ENCODE measurements around the gene CLK4.

The CLK4 gene

DNA sequence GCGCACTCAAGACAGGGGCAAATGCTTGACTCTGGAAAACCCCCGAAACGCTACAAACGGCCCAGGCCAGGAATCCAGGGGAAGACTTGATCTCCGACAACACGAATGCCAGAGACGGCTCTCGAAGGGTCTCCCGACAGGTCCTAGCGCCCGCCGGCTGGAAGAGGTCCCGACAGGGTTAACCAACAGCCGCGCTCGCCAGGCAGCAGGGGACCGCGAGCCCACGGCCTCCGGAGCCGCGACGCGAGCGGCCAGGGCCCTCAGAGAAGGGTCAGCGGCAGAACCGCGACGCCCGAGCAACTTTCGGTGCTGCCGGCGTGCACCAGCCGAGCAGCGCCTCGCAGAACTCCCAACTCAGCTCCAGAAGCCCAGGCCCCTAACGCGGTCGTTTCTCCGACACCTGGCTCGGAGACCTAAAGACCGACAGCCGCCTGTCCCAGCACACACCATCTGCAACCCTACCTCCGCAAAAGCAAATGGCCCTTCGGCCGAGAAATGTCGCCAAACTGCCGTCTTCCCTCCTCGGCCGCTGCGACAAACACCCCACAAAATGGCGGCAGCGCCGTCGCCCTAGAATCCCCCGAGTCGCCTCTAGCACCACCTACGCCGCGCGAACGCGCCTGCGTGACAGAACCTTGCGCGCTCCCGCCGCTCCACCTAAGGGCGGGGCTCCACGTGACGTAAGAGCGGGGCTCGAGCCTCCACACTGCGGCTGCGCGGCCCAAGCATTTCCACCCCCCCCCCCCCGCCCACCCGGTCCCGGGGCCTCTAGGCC is at the start of gene CLK4:
CLK4 (minus strand) TSS at position 567 of the 775 bp plus-strand sequence. CDS start 3,634 bp downstream, outside the sequence.
- DNase-seq = peak; percentile 97

DNA sequence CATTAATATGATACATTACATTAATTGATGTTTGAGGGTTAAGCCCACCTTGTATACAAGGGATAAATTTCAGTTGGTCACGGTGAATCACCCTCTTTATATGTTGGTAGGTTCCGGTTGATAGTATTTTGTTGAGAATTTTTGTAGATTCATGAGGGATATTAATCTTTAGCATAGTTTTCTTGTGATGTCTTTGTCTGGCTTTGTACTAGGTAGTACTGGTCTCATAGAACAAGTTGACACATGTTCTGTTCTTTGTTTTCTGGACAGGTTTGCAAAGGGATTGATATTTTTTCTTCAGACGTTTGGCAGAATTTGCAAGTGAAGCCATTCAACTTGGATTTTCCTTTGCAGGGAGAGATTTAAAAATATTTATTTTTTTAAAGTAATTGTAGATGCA is 49.1 kb upstream of the CLK4 start:
- no peak for DNase-seq

DNA sequence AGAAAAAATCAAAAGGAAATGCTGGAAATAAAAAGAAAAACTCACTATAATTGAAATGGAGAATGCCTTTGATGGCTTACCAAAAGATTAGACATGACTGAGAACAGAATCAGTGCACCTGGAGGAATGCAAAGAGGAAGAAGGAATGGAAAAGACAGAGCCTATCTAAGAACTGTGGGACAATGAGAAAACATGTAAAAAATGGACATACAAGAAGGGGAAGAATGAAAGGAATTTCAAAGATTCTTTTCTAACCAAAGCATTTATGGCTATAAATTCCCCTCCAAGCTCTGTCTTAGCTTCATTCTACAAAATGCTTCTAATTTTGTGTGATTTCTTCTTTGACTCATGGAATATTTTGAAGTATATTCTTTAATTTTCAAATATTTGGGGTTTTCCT is 47.5 kb upstream of the CLK4 start:
- no peak for DNase-seq

DNA sequence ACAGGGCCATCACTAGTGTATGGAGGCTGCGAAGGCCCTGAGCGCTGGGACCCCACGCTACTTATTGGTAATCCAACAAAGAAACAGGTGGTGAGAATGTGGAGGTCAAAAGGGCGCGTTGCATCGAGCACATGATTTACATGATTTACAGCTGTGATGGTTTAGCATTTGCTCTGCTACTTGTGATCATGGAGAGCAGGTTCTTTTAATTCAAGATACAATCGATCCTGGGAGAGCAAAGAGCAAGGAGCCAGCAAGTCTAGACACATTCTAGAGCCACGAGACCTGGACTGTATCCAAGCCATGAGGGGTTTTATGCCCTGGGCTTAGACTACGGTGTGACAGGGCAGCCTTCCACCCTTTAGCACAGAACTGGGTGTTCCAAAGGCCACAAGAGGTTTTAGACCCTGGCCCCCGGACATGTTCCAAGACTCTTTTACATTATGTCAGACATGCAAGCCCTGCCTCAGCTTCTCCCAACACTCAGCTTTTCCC is 47.0 kb upstream of the CLK4 start:
- no peak for DNase-seq

DNA sequence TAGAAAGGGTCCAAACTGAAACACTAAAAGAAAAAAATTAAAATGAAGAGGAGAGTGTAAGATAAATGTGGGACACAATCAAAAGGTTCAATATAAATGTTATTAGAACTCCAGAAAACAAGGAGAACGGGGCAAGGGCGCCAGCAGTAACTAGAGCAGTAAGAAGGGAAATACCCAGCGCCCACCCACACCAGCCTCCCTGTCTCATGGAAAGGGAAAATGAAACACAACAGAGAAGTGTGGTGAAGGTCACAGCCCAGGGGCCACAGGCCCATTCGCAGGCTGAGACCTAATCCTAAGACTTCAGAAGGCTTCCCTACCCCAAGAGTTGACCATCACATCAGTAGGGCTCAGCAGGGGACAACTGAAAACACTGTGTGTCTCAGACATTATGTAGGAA is 45.8 kb upstream of the CLK4 start:
- no peak for DNase-seq

DNA sequence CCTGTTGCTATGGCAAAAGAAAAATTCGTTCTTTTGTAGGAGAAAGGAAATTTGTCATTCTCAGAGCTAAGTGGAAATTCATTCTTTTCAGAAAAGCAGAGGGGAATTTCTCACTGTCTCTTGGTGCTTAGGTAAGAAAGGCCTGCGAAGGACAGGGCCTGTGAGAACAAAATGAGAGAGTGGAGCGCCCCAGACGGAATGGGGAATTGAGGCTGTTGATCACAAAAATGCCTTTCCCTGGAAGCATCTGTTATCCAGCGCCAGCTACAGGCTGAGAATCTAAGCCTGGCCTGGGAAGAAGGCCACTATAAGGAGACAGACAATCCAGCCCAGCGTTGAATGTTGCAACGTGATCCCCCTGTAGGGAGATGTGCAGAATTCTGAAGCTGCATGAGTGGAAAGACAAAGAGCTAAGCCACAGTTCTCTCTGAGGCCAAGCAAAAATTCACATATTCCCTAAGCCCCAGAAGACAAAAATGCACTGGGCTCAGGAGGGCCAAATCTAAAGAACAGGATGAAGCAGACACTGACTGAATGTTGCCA is 44.8 kb upstream of the CLK4 start:
- DNase-seq = no peak

DNA sequence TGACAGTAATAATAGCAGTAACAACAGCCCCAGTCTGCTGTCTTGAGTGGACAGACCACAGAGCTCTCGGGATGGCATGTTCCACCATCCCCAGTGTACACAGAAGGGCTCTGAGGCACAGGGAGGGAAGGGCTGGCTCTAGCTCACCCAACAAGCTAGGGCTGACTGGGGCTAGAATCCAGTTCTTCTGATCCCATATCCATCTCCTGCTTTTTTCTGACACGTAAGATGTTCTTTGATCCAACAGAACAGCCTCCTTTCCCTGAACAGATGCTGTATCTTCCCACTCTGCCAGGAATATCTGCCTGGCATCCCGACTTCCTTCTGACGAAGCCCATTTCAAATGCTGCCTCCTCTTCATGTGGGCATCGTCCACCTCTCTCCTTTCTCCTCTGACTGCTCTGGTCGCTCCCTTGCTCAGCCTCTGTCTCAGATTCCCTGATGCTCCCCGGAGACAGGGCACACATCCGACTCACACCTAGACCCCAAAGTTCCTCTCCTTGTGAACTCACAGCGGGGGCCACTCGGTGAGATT is 43.6 kb upstream of the CLK4 start:
- no peak for DNase-seq

DNA sequence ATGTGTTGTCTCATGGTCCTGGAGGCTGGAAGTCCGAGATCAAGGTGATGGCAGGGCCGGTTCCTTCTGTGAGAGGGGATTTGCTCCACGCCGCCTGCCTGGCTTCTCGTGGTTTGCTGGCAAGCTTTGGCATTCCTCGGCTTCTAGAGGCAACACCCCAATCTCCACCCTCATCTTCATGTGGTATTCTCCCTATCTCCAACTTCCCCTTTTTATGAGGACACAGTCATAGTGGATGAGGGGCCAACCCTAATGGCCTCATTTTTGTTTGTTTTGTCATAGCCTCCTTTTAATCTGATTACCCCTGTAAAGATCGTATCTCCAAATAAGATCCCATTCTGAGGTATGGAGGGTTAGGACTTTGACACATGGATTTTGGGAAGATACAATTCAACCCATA is 41.7 kb upstream of the CLK4 start:
- DNase-seq = no peak

DNA sequence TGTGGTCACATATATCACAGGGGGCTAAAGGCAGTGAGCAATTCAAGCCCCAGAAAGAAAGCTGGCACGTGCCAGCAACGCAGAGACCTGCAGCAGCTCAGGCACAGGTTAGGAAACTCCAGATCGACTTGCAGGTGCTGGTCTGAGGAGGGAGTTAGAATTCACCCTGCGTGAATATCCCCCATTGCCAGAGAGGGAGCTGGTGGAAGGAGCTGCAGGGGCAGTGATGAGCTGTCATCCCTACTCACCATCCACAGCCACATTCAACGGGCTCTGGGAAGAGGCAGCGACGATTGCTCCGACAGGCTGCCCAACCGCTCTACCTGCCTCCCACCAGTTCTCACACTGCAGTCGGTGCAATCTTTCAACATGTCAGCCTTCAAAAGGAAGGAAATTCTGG is 40.8 kb upstream of the CLK4 start:
- no peak for DNase-seq

DNA sequence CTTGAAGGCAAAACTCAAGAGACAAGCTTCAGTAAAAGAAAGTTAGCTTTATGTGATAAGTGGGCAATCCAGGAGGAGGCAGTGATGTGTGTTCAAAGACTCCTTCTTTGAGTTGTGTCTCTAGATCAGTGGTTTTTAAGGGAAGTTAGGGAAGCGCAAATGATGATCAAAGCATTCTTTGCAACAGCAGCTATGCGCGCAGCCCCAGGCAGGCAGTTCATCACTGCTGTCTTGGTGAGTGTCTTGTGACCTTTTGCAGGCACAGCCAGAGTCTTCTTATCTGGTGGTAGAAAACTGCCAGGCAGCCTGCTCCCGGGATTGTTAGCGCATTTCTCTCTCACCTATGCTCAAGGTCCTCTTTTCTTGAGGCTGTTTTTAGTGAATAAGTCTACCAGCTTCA is 40.3 kb upstream of the CLK4 start:
- no peak for DNase-seq

DNA sequence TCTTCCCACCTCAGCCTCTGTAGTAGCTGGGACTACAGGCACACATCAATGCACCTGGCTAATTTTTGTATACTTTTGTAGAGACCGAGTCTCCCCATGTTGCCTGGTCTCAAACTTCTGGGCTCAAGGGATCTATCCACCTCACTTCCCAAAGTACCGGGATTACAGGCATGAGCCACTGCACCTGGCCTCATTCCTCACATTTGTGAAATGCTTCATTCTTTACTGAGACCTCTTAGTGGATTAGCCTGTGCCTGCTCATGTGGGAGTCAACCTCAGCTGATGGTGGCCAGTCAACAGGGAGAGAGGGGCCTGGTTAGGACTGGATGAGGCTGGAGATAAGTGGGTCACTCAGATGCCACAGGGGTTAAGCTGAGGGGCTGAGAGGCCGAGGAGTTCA is 37.3 kb upstream of the CLK4 start:
- DNase-seq = no peak

DNA sequence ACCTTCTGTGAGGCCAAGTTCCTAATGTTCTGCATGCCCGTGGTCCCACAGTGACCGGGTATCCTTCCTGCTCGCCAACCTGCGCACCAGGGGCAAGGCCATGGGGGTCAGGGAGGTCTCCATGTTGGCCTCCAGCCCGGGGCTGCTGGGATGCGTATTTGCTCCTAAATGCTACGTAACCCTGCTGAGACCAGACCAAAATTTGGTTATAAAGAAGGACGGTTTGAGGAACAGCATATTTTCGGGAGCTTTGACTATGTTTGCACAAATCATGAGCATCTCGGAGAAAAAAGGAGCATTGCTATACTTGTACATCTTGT is 35.7 kb upstream of the CLK4 start:
- DNase-seq = no peak

DNA sequence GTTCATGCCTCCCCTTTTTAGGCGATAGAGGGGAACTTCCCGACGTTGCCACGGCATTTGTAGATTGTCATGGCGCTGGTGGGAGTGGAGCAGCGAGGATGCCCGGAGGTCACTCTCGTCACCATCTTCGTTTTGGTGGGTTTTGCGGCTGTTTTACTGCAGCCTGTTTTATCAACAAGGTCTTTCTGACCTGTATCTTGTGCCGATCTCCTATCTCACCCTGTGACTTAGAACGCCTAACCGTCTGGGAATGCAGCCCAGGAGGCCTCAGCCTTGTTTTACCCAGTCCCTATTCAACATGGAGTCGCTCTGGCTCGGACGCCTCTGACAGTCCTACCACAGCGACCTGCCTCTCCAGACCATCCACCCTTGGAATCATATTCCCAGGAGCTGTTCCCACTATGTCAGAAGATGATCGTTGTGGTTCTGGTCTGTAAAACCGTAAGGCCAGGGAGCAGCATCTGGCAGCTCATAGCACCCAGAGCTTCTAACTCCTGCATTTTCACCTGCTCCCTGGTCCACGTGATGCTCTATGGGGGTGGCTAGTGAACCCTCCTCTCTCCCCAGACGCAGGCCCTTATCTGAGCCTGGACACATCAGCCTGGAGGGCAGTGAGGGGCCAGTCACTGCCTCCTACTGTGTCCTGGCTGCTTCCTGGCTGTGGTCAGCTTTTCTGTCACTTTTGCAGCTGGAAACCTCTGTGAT is 35.1 kb upstream of the CLK4 start:
- no peak for DNase-seq

DNA sequence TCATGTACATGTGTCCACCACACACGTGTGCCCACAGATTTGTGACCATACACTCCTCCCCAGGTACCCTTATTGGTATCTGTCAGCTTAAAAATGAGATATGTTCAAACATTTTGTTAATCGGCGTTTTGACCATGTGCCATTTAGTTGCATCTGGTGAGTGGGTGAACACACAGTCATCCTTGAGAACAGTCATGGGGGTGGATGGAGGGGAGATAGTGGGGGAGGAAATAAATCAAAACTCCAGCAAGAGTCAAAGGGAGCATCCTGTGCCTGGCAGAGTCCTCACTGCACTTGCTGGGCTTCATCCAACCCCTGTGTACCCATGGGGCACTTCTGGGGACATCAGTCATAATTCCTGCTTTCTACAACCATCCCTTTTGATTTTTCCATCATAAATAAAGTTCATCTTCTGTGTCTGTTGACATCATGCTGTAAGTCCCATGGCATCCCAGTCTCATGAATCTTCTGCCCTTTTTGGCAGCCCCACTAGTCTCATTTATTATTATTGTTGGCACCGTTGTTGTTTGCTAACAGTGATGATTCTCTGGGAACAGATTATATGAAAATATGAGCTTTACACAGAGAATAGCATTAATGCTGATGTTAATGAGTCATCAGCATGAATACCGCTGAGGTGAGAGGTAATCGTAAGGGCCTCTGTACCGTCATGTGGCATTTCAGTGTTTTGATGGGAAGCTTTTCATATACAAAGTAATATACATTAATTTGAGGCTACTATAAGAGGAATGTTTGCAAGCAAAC is 24.4 kb upstream of the CLK4 start:
- no peak for DNase-seq

DNA sequence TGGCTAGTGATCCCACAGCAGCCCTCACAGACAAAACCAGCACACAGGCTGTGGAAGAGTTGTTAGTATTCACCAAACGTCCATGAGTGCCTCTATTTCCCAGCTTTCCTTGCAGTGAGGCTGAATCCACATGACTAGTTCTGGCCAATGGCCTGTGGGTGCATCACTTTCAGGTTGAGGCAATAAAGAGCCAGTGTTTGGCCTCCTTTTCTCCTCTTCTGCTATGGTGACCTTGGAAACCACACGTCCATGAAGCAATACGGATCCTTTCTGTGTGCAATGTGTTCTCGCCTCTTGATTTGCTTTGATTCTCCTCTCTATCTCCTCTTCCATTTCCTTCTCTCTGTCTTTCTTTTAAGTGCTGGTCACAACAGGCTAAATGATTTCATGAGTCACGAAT is 23.4 kb upstream of the CLK4 start:
- DNase-seq = no peak

DNA sequence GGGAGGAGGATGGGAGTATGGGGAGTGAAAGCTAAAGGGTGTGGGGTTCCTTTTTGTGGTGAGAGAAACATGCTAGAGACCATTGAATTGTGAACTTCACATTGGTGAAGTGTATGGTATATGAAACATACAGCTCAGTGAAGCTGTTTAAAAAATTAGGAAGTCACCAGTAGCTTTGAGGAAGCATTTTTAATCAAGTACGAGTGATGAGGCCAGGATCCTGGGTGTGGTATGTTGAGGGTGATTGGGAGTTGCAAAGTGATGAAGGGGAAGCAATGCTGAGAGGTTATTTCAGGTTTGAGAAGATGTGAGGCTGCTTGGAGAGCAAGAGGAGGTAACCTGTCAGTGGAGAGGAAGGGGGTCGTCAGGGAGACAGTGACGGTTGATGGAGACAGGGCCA is 22.7 kb upstream of the CLK4 start:
- no peak for DNase-seq

DNA sequence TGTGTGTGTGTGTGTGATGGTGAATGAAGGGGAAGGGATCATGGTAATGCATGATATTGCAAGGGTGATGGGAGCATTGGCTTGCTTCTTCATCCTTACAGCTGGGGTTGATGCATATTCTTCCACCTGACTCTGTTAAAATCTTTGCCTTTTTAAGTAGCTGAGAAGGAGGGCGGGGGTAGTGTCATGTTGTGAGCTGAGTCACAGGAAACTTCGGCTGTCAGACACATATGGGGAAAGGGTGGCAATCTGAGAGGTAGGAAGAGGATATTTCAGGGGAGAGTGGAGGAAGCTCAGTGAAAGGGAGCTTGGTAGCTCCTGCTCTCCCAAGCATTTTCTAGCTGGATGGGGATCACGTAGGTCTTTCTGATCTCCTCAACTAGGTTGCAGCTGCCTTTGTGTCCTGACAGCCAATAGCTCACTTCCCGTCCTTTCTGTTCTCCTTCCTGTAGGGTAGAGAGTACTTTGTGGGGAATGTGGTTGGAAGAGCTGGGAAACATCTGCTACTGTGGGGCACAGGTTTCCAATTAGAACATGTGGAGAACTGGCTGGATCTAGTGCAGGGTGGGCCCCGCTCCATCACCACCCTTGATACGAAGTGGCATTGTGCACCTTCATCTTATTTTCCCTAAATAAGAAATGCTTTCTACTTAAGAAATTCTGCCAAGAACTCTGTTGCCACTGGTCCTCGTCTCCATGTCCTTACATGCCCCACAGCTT is 18.1 kb upstream of the CLK4 start:
- no peak for DNase-seq

DNA sequence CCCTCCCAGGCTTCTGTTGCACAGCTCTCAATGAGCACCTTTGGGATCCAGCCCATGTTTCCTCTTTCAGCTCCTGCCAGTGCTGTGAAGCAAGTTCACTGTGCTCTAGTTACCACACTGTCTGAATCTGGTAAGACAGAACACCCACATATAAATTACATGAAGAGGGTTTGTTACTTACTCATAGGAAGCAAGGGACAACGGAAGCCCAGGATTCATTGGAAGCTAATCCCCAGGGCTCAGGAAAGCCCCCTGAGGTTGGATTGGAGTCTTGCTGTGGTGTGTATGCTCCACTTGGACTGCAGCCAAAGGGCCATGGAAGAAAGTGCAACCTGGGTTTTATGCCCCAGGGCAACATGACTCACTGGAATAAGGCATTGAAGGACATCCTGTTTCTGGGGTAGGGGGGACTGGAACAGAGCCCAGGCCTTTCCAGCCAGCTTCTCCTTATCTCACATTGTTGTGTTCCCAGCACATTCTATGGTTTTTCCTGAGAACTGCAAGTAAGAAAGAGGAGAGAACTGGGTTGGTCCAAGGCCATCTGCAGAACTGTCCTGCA is 15.6 kb upstream of the CLK4 start:
- DNase-seq = no peak

DNA sequence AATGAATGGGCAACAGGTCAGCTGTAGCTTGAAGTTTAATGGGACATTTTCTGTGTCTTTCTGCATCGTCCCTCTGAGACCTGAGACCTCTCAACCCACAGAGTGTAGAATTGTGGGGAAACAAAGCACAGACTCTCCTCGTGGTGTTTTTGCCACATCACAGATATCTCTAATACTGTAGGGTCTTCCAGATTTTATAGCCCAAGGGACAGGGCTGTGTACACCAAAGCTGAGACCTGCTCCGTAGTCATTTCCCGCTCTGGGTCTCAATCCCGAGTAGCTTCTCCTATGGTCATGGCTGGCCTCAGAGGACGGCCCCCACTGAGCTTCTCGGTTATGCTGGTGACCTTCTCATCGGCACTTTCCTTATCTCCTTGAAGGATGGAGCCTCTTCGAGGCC is 14.9 kb upstream of the CLK4 start:
- DNase-seq = no peak

DNA sequence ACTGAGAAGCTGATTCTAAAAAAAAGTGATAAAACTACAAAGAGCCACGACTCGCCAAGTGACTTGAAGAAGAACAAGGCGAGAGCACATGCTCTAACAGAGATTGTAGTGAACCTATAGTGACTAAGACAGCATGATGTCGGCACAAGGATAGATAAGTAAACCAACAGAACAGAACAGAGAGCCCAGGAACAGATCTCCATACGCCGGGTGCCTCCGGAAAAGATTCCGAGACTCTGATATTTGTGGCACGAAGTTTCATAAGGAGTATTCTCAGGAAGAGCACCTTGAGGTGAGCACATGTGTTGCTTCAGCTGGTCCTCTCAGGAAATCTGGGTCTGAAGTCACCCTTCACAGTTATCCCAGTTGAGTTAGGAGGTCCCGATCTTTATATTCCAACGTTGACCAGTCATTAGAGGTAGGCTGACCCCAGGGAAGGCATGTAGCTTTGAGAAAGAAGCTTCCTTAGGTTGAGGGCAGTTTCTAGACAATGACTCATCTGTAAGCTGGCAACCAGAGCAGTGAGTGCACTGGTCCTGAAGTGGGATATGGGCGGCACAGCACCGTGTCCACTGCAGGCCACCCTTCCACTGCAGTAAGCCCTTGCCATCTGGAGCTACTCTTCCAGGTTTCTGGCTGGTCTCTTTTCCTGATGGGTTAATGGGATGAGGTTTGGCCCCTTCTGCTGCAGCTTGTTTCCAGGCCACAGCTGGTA is 13.6 kb upstream of the CLK4 start:
- no peak for DNase-seq

DNA sequence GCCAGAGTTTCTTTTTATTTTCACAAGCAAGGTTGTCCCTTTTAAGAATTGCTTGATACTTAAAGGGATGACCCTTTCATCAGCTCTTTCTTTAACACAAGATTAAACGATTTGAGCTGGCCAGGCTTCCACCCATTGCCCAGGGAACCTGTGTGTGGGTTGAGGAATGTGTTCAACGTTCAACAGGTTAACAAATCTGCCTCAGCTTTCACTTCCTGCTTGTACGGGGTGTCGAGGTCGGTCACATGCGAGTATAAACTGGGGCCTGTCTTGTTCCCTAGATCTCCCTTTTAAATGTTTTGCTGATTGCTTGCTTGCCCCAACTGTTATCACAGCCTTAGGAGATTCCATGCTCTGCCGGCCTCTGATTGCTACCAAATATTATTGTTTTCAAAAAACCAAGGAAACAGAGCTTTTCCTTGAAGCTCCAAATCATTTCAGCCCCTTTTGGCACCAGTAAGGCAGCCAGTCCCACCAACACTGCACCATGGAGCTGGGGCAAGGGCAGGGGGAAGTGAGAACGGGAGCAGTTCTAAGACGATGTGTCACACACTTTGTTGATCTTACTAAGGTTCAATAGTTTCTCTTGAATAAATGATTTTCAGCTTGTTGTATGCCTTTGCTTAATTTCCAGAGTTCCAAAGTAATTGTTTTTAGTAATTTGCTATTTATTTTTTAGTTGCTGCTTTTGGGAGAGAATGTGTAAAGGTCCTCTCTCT is 10.7 kb upstream of the CLK4 start:
- no peak for DNase-seq

All from CD4-positive, alpha-beta T cell treated with Interleukin-12 subunit alpha and Interleukin-12 subunit beta, for 1 hour (primary cell).